ENCODE data around the gene USP38. TPM values are rescaled to one million over a fixed set of nuclear protein-coding genes. Genes with fewer than 3 reads are reported as not detected.

Gene USP38
- total RNA-seq, 1 donor from 2014 or later: 27.7 TPM

DNA sequence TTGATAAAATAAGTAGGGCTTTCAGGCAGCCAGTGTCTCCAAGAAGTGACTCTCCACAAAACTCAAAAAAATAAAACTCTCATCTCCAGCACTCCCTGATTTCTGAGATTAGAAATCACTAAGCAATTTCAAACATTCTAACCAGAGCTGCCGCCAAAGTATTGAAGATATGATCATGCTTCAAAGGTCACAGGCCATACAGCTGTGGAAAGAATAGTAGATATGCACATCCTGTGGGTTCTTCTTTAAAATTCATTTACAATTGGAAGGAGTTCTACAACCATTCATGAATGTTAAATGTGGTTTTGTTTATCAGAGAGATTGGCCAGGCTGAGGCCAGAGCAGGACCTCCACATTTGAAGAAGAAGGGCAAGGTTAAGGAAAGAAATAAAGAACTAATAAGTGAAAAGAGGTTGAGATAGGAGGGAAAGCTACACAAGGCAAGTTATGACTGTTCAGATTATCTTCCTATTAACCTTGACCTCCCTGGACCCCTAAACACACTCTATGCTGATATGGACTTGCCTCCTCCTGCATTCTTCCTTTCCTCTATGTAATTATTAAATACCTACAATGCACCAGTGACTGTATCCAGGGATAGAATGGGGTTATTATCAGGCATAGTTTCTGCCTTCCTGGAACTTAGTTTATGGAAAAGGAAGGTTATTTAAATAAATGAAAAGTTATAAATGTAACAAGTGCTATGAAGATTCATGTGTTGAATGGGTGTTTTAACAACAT lies 56.4 kb downstream of the USP38 start:
- TF ChIP-seq, protein P1, sequence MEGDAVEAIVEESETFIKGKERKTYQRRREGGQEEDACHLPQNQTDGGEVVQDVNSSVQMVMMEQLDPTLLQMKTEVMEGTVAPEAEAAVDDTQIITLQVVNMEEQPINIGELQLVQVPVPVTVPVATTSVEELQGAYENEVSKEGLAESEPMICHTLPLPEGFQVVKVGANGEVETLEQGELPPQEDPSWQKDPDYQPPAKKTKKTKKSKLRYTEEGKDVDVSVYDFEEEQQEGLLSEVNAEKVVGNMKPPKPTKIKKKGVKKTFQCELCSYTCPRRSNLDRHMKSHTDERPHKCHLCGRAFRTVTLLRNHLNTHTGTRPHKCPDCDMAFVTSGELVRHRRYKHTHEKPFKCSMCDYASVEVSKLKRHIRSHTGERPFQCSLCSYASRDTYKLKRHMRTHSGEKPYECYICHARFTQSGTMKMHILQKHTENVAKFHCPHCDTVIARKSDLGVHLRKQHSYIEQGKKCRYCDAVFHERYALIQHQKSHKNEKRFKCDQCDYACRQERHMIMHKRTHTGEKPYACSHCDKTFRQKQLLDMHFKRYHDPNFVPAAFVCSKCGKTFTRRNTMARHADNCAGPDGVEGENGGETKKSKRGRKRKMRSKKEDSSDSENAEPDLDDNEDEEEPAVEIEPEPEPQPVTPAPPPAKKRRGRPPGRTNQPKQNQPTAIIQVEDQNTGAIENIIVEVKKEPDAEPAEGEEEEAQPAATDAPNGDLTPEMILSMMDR (IDR thresholded peaks at IDR 0.05; ENCODE audit: insufficient read depth, low read length, poor library complexity, severe bottlenecking): no peak
- no peak for DNase-seq (ENCODE audit: low read depth)

DNA sequence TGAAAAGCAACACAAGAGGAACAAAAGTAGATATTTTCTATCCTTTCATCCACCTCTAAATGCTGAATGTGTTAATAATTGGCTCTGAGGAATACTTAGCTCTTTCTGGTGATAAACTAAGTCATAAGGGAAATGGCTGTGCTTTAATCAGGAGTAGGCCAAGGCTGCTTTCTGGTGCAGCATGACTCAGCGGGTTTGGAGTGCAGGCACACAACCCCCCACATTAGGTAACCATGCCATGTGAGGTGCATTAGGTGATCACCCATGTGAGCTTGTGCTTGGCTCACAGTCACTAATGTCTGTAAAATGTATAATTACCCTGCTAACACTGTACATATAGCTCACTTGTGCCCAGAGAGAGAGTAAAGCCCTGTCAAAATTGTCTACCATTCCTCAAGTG lies 57.2 kb downstream of the USP38 start:
- Histone ChIP-seq H3K36me3 (ENCODE audit: control insufficient read depth, insufficient read depth, low read length) (no peaks in the 10 kb centered on the region), H3K27me3 (ENCODE audit: control insufficient read depth, insufficient read depth, low read length) (no peaks in the 10 kb centered on the region), H3K4me3 (ENCODE audit: low read depth, low read length) (no peak overlapping the region)
- TF ChIP-seq, protein P1 (IDR thresholded peaks at IDR 0.05; ENCODE audit: insufficient read depth, low read length, poor library complexity, severe bottlenecking): no peak
- DNase-seq (ENCODE audit: low read depth): no peak

More for the DNA sequence above, 56.4 kb downstream of the USP38 start:
- no peak overlapping the region for H3K4me3 ChIP-seq (ENCODE audit: low read depth, low read length)
- H3K36me3 ChIP-seq (ENCODE audit: control insufficient read depth, insufficient read depth, low read length): no peaks in the 10 kb centered on the region
- no peaks in the 10 kb centered on the region for H3K27me3 ChIP-seq (ENCODE audit: control insufficient read depth, insufficient read depth, low read length)

DNA sequence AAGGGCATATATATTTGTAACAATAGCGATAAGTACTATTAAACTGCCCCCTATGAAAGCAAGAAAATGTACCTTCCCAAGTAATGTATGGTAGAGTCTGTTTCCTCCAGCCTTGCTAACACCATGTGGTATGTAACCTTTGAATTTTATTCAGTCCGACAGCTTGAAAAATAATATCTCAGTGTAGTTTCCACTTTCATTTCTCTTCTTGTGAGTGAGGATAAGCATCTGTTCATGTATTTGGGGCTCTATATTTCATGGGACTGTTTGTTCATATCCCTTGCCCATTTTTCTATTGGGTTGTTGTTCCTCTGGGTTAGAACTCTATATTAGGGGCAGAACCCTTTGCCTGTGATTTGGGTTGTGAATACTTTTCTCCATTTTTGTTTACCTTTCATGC lies 58.3 kb downstream of the USP38 start:
- Histone ChIP-seq H3K27me3 (ENCODE audit: control insufficient read depth, insufficient read depth, low read length) (no peaks in the 10 kb centered on the region), H3K4me3 (ENCODE audit: low read depth, low read length) (no peak overlapping the region), H3K36me3 (ENCODE audit: control insufficient read depth, insufficient read depth, low read length) (no peaks in the 10 kb centered on the region)
- TF ChIP-seq, protein P1 (IDR thresholded peaks at IDR 0.05; ENCODE audit: insufficient read depth, low read length, poor library complexity, severe bottlenecking): no peak
- no peak for DNase-seq (ENCODE audit: low read depth)

DNA sequence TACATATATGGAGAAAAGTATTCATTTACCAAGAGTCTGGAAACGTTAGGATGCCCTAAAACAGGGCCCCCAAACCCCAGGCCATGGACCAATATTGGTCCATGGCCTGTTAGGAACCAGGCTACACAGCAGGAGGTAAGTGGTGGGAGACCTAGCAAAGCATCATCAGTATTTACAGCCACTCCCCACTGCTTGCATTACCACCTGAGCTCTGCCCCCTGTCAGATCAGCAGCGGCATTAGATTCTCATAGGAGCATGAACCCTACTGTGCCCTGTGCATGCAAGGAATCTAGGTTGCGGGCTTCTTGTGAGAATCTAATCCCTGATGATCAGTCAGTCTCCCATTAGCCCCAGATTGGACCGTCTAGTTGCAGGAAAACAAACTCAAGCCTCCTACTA lies 62.3 kb downstream of the USP38 start:
- no peaks in the 10 kb centered on the region for H3K27me3 ChIP-seq (ENCODE audit: control insufficient read depth, insufficient read depth, low read length)
- H3K36me3 ChIP-seq (ENCODE audit: control insufficient read depth, insufficient read depth, low read length): no peaks in the 10 kb centered on the region
- no peak for DNase-seq (ENCODE audit: low read depth)
- TF ChIP-seq, protein P1 (IDR thresholded peaks at IDR 0.05; ENCODE audit: insufficient read depth, low read length, poor library complexity, severe bottlenecking): no peak
- no peak overlapping the region for H3K4me3 ChIP-seq (ENCODE audit: low read depth, low read length)

DNA sequence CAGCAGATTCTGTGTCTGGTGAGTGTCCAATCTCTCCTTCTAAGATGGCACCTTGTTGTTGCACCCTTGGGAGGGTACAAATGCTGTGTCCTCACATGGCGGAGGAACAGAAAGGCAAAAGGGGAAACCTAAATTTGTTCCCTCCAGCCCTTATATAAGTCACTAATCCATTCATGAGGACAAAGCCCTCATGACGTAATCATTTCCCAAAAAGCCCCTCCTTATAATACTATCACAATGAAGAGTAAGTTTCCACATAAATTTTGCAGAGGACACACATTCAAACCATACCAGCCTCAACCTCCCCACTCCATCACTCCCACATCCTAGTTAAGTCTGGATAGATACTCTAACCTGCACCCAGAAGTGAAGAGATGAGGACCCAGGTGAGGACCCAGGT lies 63.1 kb downstream of the USP38 start:
- TF ChIP-seq, protein P1 (IDR thresholded peaks at IDR 0.05; ENCODE audit: insufficient read depth, low read length, poor library complexity, severe bottlenecking): no peak
- Histone ChIP-seq H3K36me3 (ENCODE audit: control insufficient read depth, insufficient read depth, low read length) (no peaks in the 10 kb centered on the region), H3K27me3 (ENCODE audit: control insufficient read depth, insufficient read depth, low read length) (no peaks in the 10 kb centered on the region), H3K4me3 (ENCODE audit: low read depth, low read length) (no peak overlapping the region)
- DNase-seq (ENCODE audit: low read depth): no peak

DNA sequence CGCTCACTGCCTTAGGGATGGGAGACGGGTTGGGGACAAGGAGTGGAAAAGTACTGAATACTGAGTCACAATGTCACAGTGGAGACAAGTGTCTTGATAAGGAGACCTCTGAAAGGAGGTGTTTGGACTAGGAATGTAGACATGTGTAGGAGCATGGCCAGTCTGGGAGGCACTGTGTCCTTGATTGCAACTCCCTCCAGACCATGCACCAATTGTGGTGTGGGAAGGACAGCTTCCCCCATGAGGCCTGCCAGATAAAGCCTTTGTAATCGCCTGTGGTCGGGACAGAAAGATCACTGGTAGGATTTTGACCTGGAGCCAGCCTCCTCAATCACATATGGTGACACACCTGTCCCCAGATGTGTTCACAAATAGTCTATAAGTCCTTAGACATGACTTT lies 64.1 kb downstream of the USP38 start:
- no peak overlapping the region for H3K4me3 ChIP-seq (ENCODE audit: low read depth, low read length)
- TF ChIP-seq, protein P1 (IDR thresholded peaks at IDR 0.05; ENCODE audit: insufficient read depth, low read length, poor library complexity, severe bottlenecking): no peak
- no peak for DNase-seq (ENCODE audit: low read depth)
- no peaks in the 10 kb centered on the region for H3K27me3 ChIP-seq (ENCODE audit: control insufficient read depth, insufficient read depth, low read length)
- no peaks in the 10 kb centered on the region for H3K36me3 ChIP-seq (ENCODE audit: control insufficient read depth, insufficient read depth, low read length)

Measured in kidney epithelial cell (primary cell).